Measurements from ENCODE around the gene OXGR1. TPM values are rescaled to one million over a fixed set of nuclear protein-coding genes. Genes with fewer than 3 reads are reported as not detected.
"Not testable (repeated sequence)": the region's sequence is repeated elsewhere in the genome, so short reads cannot be mapped to it uniquely, and the experiment has no call there.

The OXGR1 gene
- total RNA-seq, 1 donor from 2014 or later, result 0.74 TPM

DNA sequence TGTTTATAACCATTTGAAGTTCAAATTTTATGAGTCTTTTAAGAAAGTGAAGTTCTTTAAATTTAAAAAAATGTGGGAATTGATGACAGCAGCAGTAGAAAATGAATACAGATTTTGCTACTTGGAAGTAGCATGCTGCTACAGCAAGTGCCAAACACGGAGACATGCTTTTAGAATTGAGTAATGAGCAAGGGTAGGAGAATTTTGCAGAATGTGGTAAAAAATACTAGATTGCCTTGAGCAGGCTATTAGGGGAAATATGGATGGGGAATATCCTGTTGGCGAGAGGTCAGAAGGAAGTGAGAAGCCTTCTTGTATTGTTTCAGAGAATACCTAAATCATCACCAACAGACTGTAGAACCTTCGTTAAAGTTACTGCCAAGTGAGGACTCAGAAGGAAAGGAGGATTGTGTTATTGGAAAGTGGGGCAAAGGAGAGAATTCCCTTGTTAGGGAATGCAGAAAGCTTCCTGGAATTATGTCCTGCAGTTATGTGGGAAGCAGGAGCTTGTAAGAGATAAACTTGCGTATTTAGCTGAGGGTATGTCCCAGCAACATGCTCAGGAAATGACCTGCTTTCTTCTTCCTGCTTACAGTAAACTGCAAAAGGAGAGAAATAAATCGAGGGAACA lies 32.4 kb upstream of the OXGR1 start:
- intact Hi-C loops (cut with DNase I), result no loop called here
- no peak for DNase-seq (ENCODE audit: extremely low spot score in 2 of 2)
- Histone ChIP-seq H3K4me3 (no peak overlapping the region), H3K4me1 (no peaks in the 10 kb centered on the region), H3K27me3 (no peaks in the 10 kb centered on the region), H3K27ac (no peak overlapping the region), H3K9me3 (no peaks in the 10 kb centered on the region), H3K36me3 (no peaks in the 10 kb centered on the region)
- TF ChIP-seq POLR2AphosphoS5 (IDR thresholded peaks at IDR 0.05; ENCODE audit: insufficient read depth in 1 of 2, low read depth in 1 of 2) (no peak), POLR2A (IDR thresholded peaks at IDR 0.05) (no peak)
- TF ChIP-seq, protein P1, sequence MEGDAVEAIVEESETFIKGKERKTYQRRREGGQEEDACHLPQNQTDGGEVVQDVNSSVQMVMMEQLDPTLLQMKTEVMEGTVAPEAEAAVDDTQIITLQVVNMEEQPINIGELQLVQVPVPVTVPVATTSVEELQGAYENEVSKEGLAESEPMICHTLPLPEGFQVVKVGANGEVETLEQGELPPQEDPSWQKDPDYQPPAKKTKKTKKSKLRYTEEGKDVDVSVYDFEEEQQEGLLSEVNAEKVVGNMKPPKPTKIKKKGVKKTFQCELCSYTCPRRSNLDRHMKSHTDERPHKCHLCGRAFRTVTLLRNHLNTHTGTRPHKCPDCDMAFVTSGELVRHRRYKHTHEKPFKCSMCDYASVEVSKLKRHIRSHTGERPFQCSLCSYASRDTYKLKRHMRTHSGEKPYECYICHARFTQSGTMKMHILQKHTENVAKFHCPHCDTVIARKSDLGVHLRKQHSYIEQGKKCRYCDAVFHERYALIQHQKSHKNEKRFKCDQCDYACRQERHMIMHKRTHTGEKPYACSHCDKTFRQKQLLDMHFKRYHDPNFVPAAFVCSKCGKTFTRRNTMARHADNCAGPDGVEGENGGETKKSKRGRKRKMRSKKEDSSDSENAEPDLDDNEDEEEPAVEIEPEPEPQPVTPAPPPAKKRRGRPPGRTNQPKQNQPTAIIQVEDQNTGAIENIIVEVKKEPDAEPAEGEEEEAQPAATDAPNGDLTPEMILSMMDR (IDR thresholded peaks at IDR 0.05), result no peak

DNA sequence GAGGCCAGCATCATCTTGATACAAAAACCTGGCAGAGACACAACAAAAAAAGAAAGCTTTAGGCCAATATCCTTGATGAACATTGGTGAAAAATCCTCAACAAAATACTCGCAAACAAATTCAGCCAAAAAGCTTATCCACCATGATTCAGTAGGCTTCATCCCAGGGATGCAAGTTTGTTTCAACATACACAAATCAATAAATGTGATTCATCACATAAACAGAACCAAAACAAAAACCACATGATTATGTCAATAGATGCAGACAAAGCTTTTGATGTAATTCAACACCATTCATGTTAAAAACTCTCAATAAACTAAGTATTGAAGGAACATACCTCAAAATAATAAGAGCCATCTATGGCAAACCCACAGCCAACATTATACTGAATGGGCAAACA lies 29.5 kb upstream of the OXGR1 start:
- H3K4me3 ChIP-seq; H3K27me3 ChIP-seq; H3K4me1 ChIP-seq; DNase-seq (ENCODE audit: extremely low spot score in 2 of 2); intact Hi-C loops (cut with DNase I); H3K27ac ChIP-seq; H3K36me3 ChIP-seq; H3K9me3 ChIP-seq: not testable (repeated sequence)

DNA sequence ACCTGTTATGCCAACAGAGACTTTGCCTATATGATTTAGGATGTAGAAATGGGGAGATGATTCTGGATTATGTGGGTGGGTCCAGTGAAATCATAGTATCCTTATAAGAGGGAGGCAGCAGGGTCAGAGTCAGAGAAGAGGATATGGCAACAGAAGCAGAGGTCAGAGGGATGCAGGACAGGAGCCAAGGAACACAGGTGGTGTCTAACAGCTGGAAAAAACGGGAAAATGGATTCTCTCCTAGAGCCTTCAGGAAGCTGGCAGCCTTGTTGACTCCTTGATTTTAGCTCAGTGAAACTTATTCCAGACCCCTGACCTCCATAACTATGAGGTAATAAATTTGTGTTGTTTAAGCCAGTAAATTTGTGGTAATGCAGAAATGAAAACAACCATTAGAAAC lies 28.8 kb upstream of the OXGR1 start:
- H3K36me3 ChIP-seq, result no peaks in the 10 kb centered on the region
- no peaks in the 10 kb centered on the region for H3K9me3 ChIP-seq
- no peaks in the 10 kb centered on the region for H3K4me1 ChIP-seq
- TF ChIP-seq, protein P1 (IDR thresholded peaks at IDR 0.05), result no peak
- TF ChIP-seq POLR2AphosphoS5 (IDR thresholded peaks at IDR 0.05; ENCODE audit: insufficient read depth in 1 of 2, low read depth in 1 of 2), result no peak
- TF ChIP-seq POLR2A (IDR thresholded peaks at IDR 0.05), result no peak
- H3K4me3 ChIP-seq, result no peak overlapping the region
- no peak for DNase-seq (ENCODE audit: extremely low spot score in 2 of 2)
- H3K27me3 ChIP-seq, result no peaks in the 10 kb centered on the region
- intact Hi-C loops (cut with DNase I), result no loop called here
- H3K27ac ChIP-seq, result no peak overlapping the region

DNA sequence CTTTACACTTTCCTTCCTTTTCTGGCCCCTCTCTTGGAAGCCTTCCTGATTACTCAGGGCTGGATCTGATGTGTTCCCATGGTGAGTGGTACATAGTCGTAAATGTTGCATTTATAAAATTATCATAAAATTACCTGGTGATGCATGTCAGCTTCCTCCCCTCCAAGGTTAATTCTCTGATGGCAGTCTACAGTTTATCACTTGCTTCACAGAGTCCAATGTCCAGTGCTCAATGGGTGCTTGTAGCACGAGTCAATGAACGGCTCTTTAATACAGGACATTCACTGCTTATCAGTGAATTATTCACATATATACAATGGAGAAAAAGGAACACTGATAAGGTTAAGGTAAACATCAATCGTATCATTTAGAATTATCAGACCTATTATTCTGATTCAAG lies 27.0 kb upstream of the OXGR1 start:
- Histone ChIP-seq H3K4me1 (no peaks in the 10 kb centered on the region), H3K27me3 (no peaks in the 10 kb centered on the region), H3K36me3 (no peaks in the 10 kb centered on the region), H3K27ac (no peak overlapping the region), H3K9me3 (no peaks in the 10 kb centered on the region), H3K4me3 (no peak overlapping the region)
- no peak for DNase-seq (ENCODE audit: extremely low spot score in 2 of 2)
- intact Hi-C loops (cut with DNase I), result no loop called here
- TF ChIP-seq POLR2A (IDR thresholded peaks at IDR 0.05) (no peak), POLR2AphosphoS5 (IDR thresholded peaks at IDR 0.05; ENCODE audit: insufficient read depth in 1 of 2, low read depth in 1 of 2) (no peak)
- TF ChIP-seq, protein P1 (IDR thresholded peaks at IDR 0.05), result no peak

DNA sequence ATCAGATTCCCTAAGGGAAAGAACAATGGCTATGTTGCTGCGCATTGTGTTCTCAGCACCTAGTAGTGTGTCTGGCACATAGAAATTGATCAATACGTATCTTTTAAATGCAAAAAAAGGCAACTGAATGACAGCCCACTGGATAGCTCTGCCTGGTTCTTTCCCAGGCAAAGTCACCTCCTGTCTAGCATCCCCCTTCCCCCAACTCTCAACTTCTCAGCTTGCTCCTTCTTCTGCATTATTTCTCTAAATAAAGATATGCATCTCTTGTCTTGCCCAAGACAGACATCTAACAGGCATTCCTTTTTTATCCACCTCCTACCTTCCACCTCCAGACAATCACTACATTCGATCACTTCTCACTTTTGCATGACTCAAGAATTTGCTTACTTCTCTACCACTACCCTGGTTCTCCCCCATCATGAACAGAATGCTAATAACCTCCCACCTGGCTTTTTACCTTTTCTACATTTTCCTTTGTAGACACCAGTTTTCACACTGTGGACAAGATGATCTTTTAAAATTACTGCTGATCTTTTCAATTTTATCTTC lies 26.5 kb upstream of the OXGR1 start:
- no peak for TF ChIP-seq POLR2AphosphoS5 (IDR thresholded peaks at IDR 0.05; ENCODE audit: insufficient read depth in 1 of 2, low read depth in 1 of 2)
- no peak for TF ChIP-seq POLR2A (IDR thresholded peaks at IDR 0.05)
- TF ChIP-seq, protein P1 (IDR thresholded peaks at IDR 0.05), result no peak
- no peak overlapping the region for H3K4me3 ChIP-seq
- intact Hi-C loops (cut with DNase I), result no loop called here
- DNase-seq (ENCODE audit: extremely low spot score in 2 of 2), result no peak
- no peak overlapping the region for H3K27ac ChIP-seq
- no peaks in the 10 kb centered on the region for H3K27me3 ChIP-seq
- H3K36me3 ChIP-seq, result no peaks in the 10 kb centered on the region
- H3K9me3 ChIP-seq, result no peaks in the 10 kb centered on the region
- no peaks in the 10 kb centered on the region for H3K4me1 ChIP-seq

All from vagina (tissue), 2 donors.